ENCODE measurements around the gene SIGLEC11.

Gene SIGLEC11

DNA sequence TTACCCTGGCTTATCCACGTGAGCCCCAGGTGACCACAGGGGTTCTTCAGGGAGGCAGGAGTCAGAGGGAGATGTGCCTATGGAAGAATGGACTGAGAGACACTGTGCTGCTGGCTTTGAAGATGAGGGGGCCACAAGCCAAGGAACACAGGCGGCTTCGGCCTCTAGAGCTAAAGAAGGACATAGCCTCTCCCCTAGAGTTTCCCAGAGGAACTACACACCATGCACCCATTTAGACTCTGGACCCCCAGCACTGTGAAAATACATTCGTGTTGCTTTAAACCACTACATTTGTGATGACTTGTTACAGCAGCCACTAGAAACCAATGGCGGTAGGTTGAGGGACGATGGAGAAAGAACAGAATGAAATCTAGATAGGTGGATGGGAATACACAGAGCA lies 45.7 kb downstream of the SIGLEC11 start:
- TF ChIP-seq, protein P1, sequence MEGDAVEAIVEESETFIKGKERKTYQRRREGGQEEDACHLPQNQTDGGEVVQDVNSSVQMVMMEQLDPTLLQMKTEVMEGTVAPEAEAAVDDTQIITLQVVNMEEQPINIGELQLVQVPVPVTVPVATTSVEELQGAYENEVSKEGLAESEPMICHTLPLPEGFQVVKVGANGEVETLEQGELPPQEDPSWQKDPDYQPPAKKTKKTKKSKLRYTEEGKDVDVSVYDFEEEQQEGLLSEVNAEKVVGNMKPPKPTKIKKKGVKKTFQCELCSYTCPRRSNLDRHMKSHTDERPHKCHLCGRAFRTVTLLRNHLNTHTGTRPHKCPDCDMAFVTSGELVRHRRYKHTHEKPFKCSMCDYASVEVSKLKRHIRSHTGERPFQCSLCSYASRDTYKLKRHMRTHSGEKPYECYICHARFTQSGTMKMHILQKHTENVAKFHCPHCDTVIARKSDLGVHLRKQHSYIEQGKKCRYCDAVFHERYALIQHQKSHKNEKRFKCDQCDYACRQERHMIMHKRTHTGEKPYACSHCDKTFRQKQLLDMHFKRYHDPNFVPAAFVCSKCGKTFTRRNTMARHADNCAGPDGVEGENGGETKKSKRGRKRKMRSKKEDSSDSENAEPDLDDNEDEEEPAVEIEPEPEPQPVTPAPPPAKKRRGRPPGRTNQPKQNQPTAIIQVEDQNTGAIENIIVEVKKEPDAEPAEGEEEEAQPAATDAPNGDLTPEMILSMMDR (IDR thresholded peaks at IDR 0.05): no peak

DNA sequence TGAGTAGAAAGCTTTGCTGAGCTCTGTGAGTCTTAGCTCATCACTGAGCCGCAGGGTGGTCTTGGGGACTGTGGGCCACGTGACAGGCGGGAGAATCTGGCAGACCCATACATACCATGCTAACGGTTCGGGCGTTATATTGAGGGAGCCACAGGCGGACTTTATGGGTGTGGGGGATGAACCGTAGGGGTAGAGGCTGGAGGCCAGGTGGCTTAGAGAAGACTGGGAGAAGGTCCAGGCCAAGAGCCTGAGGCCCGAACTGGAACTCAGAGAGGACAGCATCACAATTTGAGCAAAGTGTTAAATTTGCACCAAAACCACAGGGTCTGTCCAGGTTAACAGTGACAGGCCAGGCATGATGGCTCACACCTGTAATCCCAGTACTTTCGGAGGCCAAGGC lies 47.3 kb downstream of the SIGLEC11 start:
- TF ChIP-seq, protein P1 (IDR thresholded peaks at IDR 0.05): no peak

- TF ChIP-seq, protein P1 (IDR thresholded peaks at IDR 0.05): no peak
Measured at GRCh38 chr19:49912965-49913685, 47.8 kb downstream of the SIGLEC11 start.

DNA sequence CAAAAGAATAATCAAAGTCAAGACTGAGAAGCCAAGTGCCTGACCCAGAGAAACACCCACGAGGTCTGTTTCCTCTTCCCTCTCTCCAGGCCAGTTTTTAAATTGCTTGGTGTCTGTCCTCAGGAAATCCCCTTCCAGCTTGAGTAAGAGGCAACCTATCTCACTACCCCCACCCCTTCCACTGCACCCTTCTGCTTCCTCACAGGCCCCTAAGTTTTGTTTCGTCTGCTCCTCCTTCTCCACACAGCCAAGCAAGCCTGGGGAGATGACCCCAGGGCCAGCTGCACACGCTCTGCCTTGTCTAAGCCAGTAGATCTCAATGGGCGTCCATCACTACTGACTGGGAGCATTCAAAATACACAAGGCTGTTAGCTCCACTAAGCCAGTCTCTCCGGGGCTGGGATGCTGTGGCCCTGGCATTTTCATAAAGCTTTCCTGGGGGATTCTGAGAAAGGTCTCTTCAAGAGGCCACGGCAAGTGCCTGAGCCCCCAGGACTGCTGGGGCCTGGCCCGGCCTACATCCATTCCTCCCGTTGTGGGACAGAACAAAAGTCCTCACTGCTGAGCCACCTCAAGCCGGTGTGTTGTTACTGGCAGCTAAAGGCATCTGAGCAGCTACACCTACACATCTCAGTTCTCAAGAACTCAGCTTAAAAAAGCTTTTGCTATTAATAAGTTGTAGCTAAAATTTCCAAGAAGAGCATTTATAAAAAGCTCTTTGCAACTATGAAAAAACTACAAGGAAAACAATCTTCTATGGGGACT lies 49.4 kb downstream of the SIGLEC11 start:
- TF ChIP-seq, protein P1 (IDR thresholded peaks at IDR 0.05): no peak

- TF ChIP-seq, protein P1 (IDR thresholded peaks at IDR 0.05): no peak
Measured at GRCh38 chr19:49910179-49910578, 50.8 kb downstream of the SIGLEC11 start.

DNA sequence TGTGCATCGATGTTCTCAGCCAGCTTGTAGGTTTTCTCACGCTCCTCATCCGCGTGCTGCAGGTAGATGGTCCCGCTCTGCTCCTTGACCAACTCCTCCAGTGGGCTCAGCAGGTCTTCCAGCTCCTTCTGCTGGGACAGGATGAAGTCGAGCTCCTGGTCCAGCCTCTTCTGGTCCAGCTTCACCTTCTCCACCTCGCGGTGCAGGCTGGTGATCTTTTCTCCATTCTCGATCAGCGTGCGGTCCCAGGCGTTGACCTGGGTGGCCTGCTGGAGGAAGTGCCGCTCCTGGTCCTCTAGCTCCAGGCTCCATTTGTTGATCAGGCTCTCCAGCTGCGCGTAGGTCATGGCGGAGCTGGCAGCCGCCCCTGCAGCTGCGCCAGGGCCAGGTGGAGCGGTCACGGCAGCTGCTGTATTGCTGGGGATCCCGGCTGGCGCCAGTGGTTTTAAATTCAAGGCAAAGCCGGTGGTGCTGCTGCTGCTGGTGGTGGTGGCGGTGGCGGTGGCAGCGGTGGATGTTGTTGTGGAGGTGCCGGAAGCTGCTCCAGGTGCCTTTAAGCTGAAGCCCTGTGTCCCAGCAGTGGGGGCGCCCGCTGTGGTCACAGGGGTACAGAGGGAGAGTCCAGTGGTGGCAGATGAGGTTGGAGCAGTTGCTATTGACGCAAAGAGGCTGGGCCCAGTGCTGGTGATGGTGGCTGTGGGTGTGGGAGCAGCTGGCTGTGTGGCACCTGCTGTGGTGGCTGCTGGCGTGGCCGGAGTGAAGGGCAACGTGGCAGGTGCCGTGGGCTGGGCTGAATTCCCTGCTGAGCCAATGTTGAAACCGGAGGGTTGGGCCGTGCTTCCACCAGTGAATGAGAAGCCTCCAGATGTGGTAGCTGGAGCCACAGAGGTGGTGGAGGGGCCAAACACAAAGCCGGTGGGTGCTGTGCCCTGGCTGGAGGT lies 52.2 kb downstream of the SIGLEC11 start:
- TF ChIP-seq, protein P1 (IDR thresholded peaks at IDR 0.05): no peak

- TF ChIP-seq, protein P1 (IDR thresholded peaks at IDR 0.05): no peak
Measured at GRCh38 chr19:49907745-49908446, 53.1 kb downstream of the SIGLEC11 start.
